Tibial nerve (tissue), 4 donors: ENCODE measurements around the gene PTPRU. TPM values are rescaled to one million over a fixed set of nuclear protein-coding genes. Genes with fewer than 3 reads are reported as not detected.

Experiments used
- DNase-seq, 2 donors: peaks; one replicate each; pipeline ENCODE4 v3.0.0-alpha.2; 2019; ENCODE audit warnings: low spot score in 2 of 2
- H3K27ac ChIP-seq, 4 donors: fragments of 200-600 bp; sonication (generic) in 3 of 4; one replicate each; pipeline ENCODE4 v1.5.1; 2017 to 2019; ENCODE audit warnings: mild to moderate bottlenecking in 1 of 4
- H3K27me3 ChIP-seq, 2 donors: fragments of 200-600 bp; sonication (generic) in 1 of 2; one replicate each; pipeline versions ENCODE4 v1.5.1 to v1.6.0; 2017 to 2019
- H3K36me3 ChIP-seq, 3 donors: fragments of 200-600 bp; sonication (generic); one replicate each; pipeline ENCODE4 v1.5.1; 2018 to 2019
- H3K4me1 ChIP-seq, 4 donors: fragments of 200-600 bp; sonication (generic) in 3 of 4; one replicate each; pipeline ENCODE4 v1.5.1; 2017 to 2019
- H3K4me3 ChIP-seq, 4 donors: fragments of 200-600 bp; sonication (generic) in 3 of 4; one replicate each; pipeline ENCODE4 v1.5.1; 2017 to 2019; ENCODE audit warnings: mild to moderate bottlenecking in 1 of 4, moderate library complexity in 1 of 4
- H3K9me3 ChIP-seq, 4 donors: fragments of 200-600 bp; sonication (generic) in 3 of 4; one replicate each; pipeline ENCODE4 v1.5.1; 2017 to 2019
- EP300 ChIP-seq, 2 donors: sonication (generic); formaldehyde crosslinking; IDR thresholded peaks; one replicate each; pipeline ENCODE4 v1.6.1; 2017; ENCODE audit warnings: antibody characterized with exemption in 2 of 2, mild to moderate bottlenecking in 1 of 2
- POLR2A ChIP-seq, 2 donors: fragments of 450-650 bp; IDR thresholded peaks; one replicate each; pipeline ENCODE4 v1.6.1; 2017; ENCODE audit warnings: antibody characterized with exemption in 2 of 2, mild to moderate bottlenecking in 2 of 2, moderate library complexity in 2 of 2
- WGBS, 2 donors: methylation state at CpG; one replicate each; pipeline ENCODE4 v1.1.5; 2018; 5-methylcytosine and 5-hydroxymethylcytosine counted together
- total RNA-seq, 4 donors: library from RNA; depleted of rRNA; stranded (reverse); fragments of >200 nt; gene quantifications; one replicate each; pipeline ENCODE4 v1.1.0, GENCODE V29; 2016
- TF ChIP-seq, protein P1 (sequence below), 5 experiments: fragments of 200-600 bp in 3 of 5; fragments of 450-650 bp in 2 of 5; sonication (generic) in 3 of 5; IDR thresholded peaks; one replicate each; pipeline ENCODE4 v1.5.1; 2016 to 2019; ENCODE audit warnings: antibody characterized with exemption in 5 of 5, mild to moderate bottlenecking in 3 of 5, moderate library complexity in 2 of 5

PTPRU gene
- total RNA-seq, 4 donors from 2014 or later = 52.1 to 75.6 (median 63.7) TPM

DNA sequence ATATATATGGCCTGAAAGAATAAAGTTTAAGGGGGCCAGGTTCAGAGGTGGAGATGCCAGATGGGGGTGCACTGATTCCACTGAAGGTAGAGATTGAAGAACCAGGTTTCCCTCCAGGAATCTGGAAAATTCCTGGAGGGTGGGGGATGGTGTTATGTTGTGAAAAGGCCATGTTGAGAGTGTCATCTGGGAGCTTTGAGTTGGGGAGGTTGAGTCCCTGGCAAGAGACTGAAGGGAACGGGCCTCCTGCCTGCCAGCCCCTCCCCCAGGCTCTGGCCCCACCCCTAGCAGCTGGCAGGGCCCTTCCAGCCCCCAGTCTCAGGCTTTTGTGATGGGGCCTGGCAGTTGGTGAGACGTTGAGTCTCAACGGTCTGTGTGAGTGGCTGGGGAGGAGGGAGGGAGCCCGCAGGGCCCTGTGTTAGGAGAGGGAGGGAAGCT is 4.1 kb downstream of the PTPRU start:
- H3K27ac ChIP-seq = peak overlapping the region in 1 of 4 donors; percentile 20
- peaks cover 0 to 31% (median 13%) of the 10 kb centered on the region in 4 donors for H3K4me1 ChIP-seq
- WGBS, 2 donors = 38 to 39% methylated on average over 3 to 4 of the region's 4 CpGs
- DNase-seq = no peak
- TF ChIP-seq EP300 (IDR thresholded peaks at IDR 0.05) (no peak), POLR2A (IDR thresholded peaks at IDR 0.05) (no peak)
- TF ChIP-seq, protein P1, sequence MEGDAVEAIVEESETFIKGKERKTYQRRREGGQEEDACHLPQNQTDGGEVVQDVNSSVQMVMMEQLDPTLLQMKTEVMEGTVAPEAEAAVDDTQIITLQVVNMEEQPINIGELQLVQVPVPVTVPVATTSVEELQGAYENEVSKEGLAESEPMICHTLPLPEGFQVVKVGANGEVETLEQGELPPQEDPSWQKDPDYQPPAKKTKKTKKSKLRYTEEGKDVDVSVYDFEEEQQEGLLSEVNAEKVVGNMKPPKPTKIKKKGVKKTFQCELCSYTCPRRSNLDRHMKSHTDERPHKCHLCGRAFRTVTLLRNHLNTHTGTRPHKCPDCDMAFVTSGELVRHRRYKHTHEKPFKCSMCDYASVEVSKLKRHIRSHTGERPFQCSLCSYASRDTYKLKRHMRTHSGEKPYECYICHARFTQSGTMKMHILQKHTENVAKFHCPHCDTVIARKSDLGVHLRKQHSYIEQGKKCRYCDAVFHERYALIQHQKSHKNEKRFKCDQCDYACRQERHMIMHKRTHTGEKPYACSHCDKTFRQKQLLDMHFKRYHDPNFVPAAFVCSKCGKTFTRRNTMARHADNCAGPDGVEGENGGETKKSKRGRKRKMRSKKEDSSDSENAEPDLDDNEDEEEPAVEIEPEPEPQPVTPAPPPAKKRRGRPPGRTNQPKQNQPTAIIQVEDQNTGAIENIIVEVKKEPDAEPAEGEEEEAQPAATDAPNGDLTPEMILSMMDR (IDR thresholded peaks at IDR 0.05) = no peak
- no peaks in the 10 kb centered on the region for H3K9me3 ChIP-seq
- no peak overlapping the region for H3K4me3 ChIP-seq
- H3K36me3 ChIP-seq = no peaks in the 10 kb centered on the region
- no peaks in the 10 kb centered on the region for H3K27me3 ChIP-seq

DNA sequence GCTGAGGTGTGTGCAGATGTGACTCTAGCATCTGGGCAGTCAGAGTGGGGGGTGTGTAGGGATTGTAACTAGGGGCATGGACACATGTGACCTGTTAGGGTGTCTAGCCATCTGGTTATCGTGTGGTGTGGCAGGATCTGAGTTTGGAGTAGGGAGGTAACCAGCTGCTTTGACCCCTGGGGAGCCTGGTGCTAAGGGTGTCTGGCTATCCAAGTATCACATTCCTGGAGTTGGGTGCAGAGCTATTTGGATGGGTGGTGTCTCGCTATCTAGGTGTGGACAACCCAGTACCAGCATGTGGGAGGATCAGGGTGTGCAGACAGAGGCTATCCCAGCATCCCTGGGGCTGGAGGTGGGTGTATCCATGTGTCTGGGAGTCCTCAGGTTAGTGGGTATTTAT is 4.7 kb downstream of the PTPRU start:
- Histone ChIP-seq H3K36me3 (no peaks in the 10 kb centered on the region), H3K27ac (peak overlapping the region in 1 of 4 donors; percentile 20), H3K9me3 (no peaks in the 10 kb centered on the region), H3K4me3 (no peak overlapping the region), H3K27me3 (no peaks in the 10 kb centered on the region), H3K4me1 (peaks cover 0 to 28% (median 12%) of the 10 kb centered on the region in 4 donors)
- DNase-seq = no peak
- TF ChIP-seq, protein P1 (IDR thresholded peaks at IDR 0.05) = no peak
- TF ChIP-seq POLR2A (IDR thresholded peaks at IDR 0.05) (no peak), EP300 (IDR thresholded peaks at IDR 0.05) (no peak)
- 62 to 78% methylated on average over 2 of the region's 2 CpGs for WGBS, 2 donors

DNA sequence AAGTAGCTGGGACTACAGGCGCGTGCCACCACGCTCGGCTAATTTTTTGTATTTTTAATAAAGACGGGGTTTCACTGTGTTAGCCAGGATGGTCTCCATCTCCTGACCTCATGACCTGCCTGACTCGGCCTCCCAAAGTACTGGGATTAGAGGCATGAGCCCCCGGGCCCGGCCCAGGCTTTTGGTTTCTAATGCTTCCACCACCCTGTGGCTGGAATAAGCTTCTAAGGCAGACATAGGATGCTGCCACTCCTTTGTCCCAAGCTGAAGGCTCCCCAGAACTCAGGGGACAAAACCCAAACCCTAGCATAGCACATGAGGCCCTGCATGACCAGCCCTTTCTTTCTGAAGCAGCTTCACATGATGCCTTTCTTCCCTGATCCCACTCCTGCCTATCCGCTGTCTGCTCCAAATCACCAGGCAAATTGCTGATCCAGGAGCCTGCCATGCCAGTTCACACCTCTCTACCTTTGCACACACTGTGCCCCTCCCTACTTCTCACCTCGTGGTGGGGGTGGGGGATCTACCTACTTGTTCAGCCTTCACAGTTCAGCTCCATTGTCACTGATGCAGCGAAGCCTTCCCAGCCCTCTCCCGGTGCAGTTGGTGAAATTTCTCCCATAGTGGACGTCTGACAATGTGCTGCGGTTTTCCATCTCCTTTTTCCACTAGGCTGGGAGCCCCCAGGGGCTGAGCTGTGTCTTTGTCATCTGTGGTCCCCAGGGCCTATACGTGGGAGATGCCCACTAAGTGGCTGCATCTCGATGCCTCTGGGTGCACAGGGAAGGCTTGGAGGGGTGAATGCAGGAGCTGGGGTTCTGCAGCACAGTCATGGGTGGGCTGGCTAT is 6.9 kb downstream of the PTPRU start:
- no peak overlapping the region for H3K27ac ChIP-seq
- no peaks in the 10 kb centered on the region for H3K36me3 ChIP-seq
- no peak overlapping the region for H3K4me3 ChIP-seq
- 76% methylated on average over 16 of the region's 16 CpGs for WGBS, 2 donors
- peaks cover 0 to 14% (median 3%) of the 10 kb centered on the region in 4 donors for H3K4me1 ChIP-seq
- no peaks in the 10 kb centered on the region for H3K9me3 ChIP-seq
- no peak for TF ChIP-seq POLR2A (IDR thresholded peaks at IDR 0.05)
- TF ChIP-seq, protein P1 (IDR thresholded peaks at IDR 0.05) = no peak
- no peak for TF ChIP-seq EP300 (IDR thresholded peaks at IDR 0.05)
- no peak for DNase-seq
- H3K27me3 ChIP-seq = no peaks in the 10 kb centered on the region

DNA sequence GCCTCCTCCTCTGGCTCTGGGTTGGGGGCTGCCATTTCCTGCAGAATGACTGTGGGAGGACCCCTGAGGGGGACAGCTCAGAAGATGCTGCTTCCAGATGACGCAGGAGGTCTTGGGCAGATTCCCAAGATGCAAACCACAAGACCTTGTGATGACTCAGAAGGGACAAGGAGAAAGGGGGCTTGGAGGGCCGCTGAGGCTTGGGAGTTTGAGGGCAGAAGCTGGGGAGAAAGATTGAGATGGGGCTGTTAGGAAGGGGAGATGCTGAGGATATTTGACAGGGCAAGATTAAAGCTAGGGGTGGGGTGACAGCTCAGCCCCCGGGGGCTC is 7.5 kb downstream of the PTPRU start:
- no peak for DNase-seq
- H3K4me3 ChIP-seq = no peak overlapping the region
- H3K27me3 ChIP-seq = no peaks in the 10 kb centered on the region
- no peaks in the 10 kb centered on the region for H3K36me3 ChIP-seq
- TF ChIP-seq, protein P1 (IDR thresholded peaks at IDR 0.05) = no peak
- TF ChIP-seq POLR2A (IDR thresholded peaks at IDR 0.05) (no peak), EP300 (IDR thresholded peaks at IDR 0.05) (no peak)
- peaks cover 0 to 8% (median 0%) of the 10 kb centered on the region in 4 donors for H3K4me1 ChIP-seq
- H3K9me3 ChIP-seq = no peaks in the 10 kb centered on the region
- no peak overlapping the region for H3K27ac ChIP-seq
- WGBS, 2 donors = 52 to 58% methylated on average over 3 of the region's 3 CpGs

DNA sequence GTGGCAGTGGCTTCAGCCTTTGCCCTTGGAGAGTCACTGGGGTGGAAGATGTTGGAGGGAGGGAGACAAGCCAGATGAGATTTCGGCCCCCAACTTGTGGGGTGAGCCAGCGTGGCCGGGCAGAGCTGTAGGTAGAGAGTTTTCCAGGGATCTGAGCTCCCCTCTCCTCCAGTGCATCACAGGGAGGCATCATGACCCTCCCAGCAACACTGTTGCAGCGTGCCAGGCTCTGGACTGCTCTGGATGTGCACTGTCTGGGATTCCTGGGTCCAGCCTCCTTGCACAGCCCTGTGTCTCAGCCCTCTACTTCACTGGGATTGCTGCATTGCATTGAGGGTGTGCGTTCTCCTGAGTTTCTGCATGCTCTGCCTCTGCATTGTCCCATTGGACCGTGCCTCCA is 8.9 kb downstream of the PTPRU start:
- TF ChIP-seq, protein P1 (IDR thresholded peaks at IDR 0.05) = no peak
- TF ChIP-seq POLR2A (IDR thresholded peaks at IDR 0.05) (no peak), EP300 (IDR thresholded peaks at IDR 0.05) (no peak)
- WGBS, 2 donors = 70 to 84% methylated on average over 6 of the region's 6 CpGs
- no peaks in the 10 kb centered on the region for H3K27me3 ChIP-seq
- no peak for DNase-seq
- H3K4me1 ChIP-seq = peaks cover 0 to 3% (median 0%) of the 10 kb centered on the region in 4 donors
- H3K4me3 ChIP-seq = no peak overlapping the region
- no peak overlapping the region for H3K27ac ChIP-seq
- H3K9me3 ChIP-seq = no peaks in the 10 kb centered on the region
- H3K36me3 ChIP-seq = no peaks in the 10 kb centered on the region
